ENCODE measurements around the gene IRF9.

The IRF9 gene

GRCh38 chr14:24132061-24132685 is 28.9 kb upstream of the IRF9 start (continued):
- no peak for TF ChIP-seq ZBTB44 (tag by site-specific recombination; IDR thresholded peaks at IDR 0.05)

DNA sequence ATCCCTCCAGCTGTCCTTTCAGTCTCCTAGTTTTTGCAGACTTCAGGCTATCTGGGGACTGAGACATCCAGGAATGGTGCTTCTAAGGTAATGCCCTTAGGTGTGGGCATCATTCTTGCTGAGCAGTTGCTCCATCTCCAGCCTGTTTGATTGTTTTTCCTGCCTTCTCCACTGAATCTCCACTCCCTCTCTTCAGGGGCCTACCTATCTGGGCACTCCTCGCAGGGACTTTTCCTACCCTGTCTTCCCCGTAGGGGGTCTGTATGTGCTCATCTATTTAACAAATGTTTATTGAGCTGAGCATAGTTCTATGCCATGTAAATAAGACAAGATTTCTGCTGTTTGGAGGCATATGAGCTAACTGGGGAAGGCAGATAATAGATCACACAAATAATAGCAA is 28.1 kb upstream of the IRF9 start:
- H3K9me3 ChIP-seq (ENCODE audit: control insufficient read depth, insufficient read depth, low read depth, low read length): no peaks in the 10 kb centered on the region
- H3K4me1 ChIP-seq (ENCODE audit: control insufficient read depth, insufficient read depth, low read length): no peaks in the 10 kb centered on the region; the same call in 1 of the 2 replicates
- ChIA-PET POLR2A (interaction anchor here (0.9 to 1.2 kb wide), 3 partner anchors 14 to 39 kb away, joined by 3 to 5 read pairs (median 4); partner anchors contain the start of genes PCK2, PSME2 and RNF31), CTCF (interaction anchor here (0.7 to 1.0 kb wide), 2 partner anchors 9 to 24 kb away, joined by 3 to 5 read pairs; partner anchors contain the start of gene EMC9)
- no peak for TF ChIP-seq YY2 (tag by site-specific recombination; IDR thresholded peaks at IDR 0.05)
- peak; percentile 74 for TF ChIP-seq ZBTB17 (tag by site-specific recombination; IDR thresholded peaks at IDR 0.05)
- TF ChIP-seq ZNF121 (tag by site-specific recombination; IDR thresholded peaks at IDR 0.05): no peak
- no peak overlapping the region for H3K27ac ChIP-seq (ENCODE audit: extremely low read depth, low read depth, low read length)
- peaks cover 0 to 9% of the 10 kb centered on the region in 2 experiments; a peak in 1 of 3 replicates for H3K36me3 ChIP-seq (ENCODE audit: control insufficient read depth in 2 of 2, insufficient read depth in 1 of 2, low read length in 2 of 2)
- H3K4me3 ChIP-seq (ENCODE audit: low read depth, low read length): no peak overlapping the region

DNA sequence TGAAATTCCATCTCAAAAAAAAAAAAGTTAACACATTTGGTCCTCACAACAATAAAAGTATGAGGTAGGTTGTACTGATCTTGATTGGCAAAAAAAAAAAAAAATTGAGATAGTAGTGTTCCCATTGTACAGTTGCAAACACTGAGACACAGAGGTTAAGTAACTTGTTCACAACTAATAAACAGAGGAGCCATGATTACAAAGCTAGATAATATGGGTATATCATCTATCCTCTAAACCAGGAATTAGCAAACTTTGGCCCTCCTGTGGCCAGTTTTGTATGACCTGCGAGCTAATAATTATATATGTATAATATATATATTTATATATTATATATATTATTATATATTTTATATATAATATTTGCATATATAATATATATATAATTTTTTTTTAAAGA is 27.3 kb upstream of the IRF9 start:
- POLR2A ChIA-PET: interaction anchor here (0.9 to 1.2 kb wide), 3 partner anchors 13 to 40 kb away, joined by 3 to 5 read pairs (median 4); partner anchors contain the start of genes PCK2, PSME2 and RNF31
- Histone ChIP-seq H3K36me3 (ENCODE audit: control insufficient read depth in 2 of 2, insufficient read depth in 1 of 2, low read length in 2 of 2) (peaks cover 1 to 16% of the 10 kb centered on the region in 2 experiments), H3K9me3 (ENCODE audit: control insufficient read depth, insufficient read depth, low read depth, low read length) (no peaks in the 10 kb centered on the region), H3K4me1 (ENCODE audit: control insufficient read depth, insufficient read depth, low read length) (no peaks in the 10 kb centered on the region; the same call in 1 of the 2 replicates), H3K27ac (ENCODE audit: extremely low read depth, low read depth, low read length) (no peak overlapping the region), H3K4me3 (ENCODE audit: low read depth, low read length) (no peak overlapping the region)
- CTCF ChIA-PET: interaction anchor here (0.6 to 1.5 kb wide), 2 partner anchors 18 to 23 kb away, joined by 4 to 7 read pairs; no protein-coding TSS in a partner anchor
- no peak for TF ChIP-seq ZNF48 (tag by site-specific recombination; IDR thresholded peaks at IDR 0.05)
- no peak for TF ChIP-seq ZNF416 (tag by site-specific recombination; IDR thresholded peaks at IDR 0.05)
- no peak for TF ChIP-seq KLF1 (tag by site-specific recombination; IDR thresholded peaks at IDR 0.05)
- no peak for TF ChIP-seq ZBTB1 (tag by site-specific recombination; IDR thresholded peaks at IDR 0.05)
- TF ChIP-seq ZNF654 (tag by site-specific recombination; IDR thresholded peaks at IDR 0.05; ENCODE audit: low read depth): no peak
- TF ChIP-seq ZNF221 (tag by site-specific recombination; IDR thresholded peaks at IDR 0.05; ENCODE audit: borderline replicate concordance): no peak
- TF ChIP-seq ZNF24 (tag by site-specific recombination; IDR thresholded peaks at IDR 0.05): no peak
- TF ChIP-seq ZSCAN23 (tag by site-specific recombination; IDR thresholded peaks at IDR 0.05): no peak
- no peak for TF ChIP-seq ZNF510 (tag by site-specific recombination; IDR thresholded peaks at IDR 0.05; ENCODE audit: insufficient replicate concordance)

- H3K9me3 ChIP-seq (ENCODE audit: control insufficient read depth, insufficient read depth, low read depth, low read length): no peaks in the 10 kb centered on the region
- ChIA-PET POLR2A (interaction anchor here (0.6 to 7.3 kb wide), 20 partner anchors 8 to 579 kb away, joined by 3 to 163 read pairs (median 4); partner anchors contain the start of genes CIDEB, DCAF11, IRF9 and MDP1), CTCF (interaction anchor here (0.9 to 1.0 kb wide), 2 partner anchors 21 to 26 kb away, joined by 3 to 6 read pairs; partner anchors contain the start of genes DCAF11, IRF9 and NRL)
- H3K36me3 ChIP-seq (ENCODE audit: control insufficient read depth in 2 of 2, insufficient read depth in 1 of 2, low read length in 2 of 2): peaks cover 11 to 27% of the 10 kb centered on the region in 2 experiments
- peaks cover 4% of the 10 kb centered on the region; the same call in 1 of the 2 replicates for H3K4me1 ChIP-seq (ENCODE audit: control insufficient read depth, insufficient read depth, low read length)
- peak overlapping the region; percentile 92 for H3K4me3 ChIP-seq (ENCODE audit: low read depth, low read length)
- H3K27ac ChIP-seq (ENCODE audit: extremely low read depth, low read depth, low read length): peak overlapping the region; percentile 65
- TF ChIP-seq ZNF223 (tag by site-specific recombination; IDR thresholded peaks at IDR 0.05) (no peak), IKZF3 (tag by site-specific recombination; IDR thresholded peaks at IDR 0.05) (0 out of 2 replicates have a peak, but pooled peaks have one; percentile 37), ZNF366 (tag by site-specific recombination; conservative IDR thresholded peaks at IDR 0.05) (peak; percentile 81), ZNF175 (tag by site-specific recombination; IDR thresholded peaks at IDR 0.05) (no peak), PATZ1 (tag by site-specific recombination; IDR thresholded peaks at IDR 0.05) (no peak), WT1 (tag by site-specific recombination; IDR thresholded peaks at IDR 0.05) (no peak), GLI2 (tag by site-specific recombination; IDR thresholded peaks at IDR 0.05; ENCODE audit: borderline replicate concordance, low read depth) (no peak), ZNF488 (tag by site-specific recombination; IDR thresholded peaks at IDR 0.05) (no peak), ZNF626 (tag by site-specific recombination; IDR thresholded peaks at IDR 0.05) (no peak)
- TF ChIP-seq, protein P1, sequence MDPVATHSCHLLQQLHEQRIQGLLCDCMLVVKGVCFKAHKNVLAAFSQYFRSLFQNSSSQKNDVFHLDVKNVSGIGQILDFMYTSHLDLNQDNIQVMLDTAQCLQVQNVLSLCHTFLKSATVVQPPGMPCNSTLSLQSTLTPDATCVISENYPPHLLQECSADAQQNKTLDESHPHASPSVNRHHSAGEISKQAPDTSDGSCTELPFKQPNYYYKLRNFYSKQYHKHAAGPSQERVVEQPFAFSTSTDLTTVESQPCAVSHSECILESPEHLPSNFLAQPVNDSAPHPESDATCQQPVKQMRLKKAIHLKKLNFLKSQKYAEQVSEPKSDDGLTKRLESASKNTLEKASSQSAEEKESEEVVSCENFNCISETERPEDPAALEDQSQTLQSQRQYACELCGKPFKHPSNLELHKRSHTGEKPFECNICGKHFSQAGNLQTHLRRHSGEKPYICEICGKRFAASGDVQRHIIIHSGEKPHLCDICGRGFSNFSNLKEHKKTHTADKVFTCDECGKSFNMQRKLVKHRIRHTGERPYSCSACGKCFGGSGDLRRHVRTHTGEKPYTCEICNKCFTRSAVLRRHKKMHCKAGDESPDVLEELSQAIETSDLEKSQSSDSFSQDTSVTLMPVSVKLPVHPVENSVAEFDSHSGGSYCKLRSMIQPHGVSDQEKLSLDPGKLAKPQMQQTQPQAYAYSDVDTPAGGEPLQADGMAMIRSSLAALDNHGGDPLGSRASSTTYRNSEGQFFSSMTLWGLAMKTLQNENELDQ (tag by site-specific recombination; IDR thresholded peaks at IDR 0.05; ENCODE audit: low read depth): no peak
Observed at GRCh38 chr14:24135584-24135833, 25.6 kb upstream of the IRF9 start.
